IPS DF 4.7 (cell line): Measurements from ENCODE around the gene RRAGB.
"Not testable (repeated sequence)": the region's sequence is repeated elsewhere in the genome, so short reads cannot be mapped to it uniquely, and the experiment has no call there.

Experiments
- DNase-seq: peaks from one replicate; pipeline ENCODE4 v3.0.0-alpha.2; 2013; ENCODE audit warnings: low spot score; ENCODE audit errors: extremely low read depth

The RRAGB gene

GRCh38 chrX:55717521-55718497 lies at the start of gene RRAGB:
TSS of gene RRAGB (plus strand) at chrX:55717749. CDS start at chrX:55718328, 579 bp downstream.
- DNase-seq, result peak; percentile 44

GRCh38 chrX:55668084-55668483 lies 49.5 kb upstream of the RRAGB start:
- DNase-seq, result no peak

- DNase-seq, result not testable (repeated sequence)
Measured at GRCh38 chrX:55688579-55688978, 29.0 kb upstream of the RRAGB start.

DNA sequence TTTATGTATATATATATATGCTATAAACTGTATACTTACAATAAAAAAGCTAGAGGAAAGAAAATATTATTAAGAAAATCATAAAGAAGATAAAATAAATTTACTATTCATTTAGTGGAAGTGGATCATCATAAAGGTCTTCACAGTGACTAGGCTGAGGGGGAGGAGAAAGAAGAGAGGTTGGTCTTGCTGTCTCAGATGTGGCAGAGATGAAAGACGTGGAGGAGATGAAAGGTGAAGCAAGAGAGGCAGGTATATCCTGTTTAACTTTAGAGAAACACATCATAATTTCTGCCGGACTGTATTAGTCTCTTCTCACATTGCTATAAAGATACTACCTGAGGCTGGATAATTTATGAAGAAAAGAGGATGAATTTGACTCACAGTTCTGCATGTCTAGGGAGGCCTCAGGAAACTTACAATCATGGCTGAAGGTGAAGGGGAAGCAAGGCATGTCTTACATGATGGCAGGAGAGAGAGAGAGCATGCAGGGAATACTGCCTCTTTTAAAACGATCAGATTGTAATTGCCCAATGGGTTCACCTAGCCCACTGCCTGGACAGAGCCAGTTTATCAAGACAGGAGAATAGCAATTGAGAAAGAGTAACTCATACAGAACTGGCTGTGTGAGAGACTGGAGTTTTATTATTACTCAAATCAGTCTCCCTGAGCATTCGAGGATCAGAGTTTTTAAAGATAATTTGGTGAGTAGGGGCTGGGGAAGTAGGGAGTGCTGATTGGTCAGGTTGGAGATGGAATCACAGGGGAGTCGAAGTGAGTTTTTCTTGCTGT lies 22.1 kb upstream of the RRAGB start:
- no peak for DNase-seq

DNA sequence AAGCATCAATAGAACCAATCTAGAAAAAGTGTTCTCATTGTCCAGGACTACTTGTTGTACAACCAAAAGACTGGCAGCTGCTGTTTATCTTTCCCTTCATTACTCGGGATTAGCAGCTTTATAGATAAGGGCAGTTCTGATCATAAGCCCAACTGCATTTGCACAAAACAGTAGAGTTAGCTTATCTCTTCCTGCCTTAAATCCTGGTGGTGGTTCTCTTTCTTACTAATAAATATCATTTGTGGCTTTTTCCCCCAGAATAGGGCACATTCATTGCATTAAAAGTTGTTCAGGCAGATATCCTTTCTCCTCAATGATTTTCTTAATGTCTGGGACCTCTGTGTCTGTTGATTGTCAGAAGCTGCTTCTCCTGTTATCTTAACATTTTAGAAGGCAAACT lies 20.2 kb upstream of the RRAGB start:
- DNase-seq, result no peak

GRCh38 chrX:55702671-55703070 lies 14.9 kb upstream of the RRAGB start:
- no peak for DNase-seq

DNA sequence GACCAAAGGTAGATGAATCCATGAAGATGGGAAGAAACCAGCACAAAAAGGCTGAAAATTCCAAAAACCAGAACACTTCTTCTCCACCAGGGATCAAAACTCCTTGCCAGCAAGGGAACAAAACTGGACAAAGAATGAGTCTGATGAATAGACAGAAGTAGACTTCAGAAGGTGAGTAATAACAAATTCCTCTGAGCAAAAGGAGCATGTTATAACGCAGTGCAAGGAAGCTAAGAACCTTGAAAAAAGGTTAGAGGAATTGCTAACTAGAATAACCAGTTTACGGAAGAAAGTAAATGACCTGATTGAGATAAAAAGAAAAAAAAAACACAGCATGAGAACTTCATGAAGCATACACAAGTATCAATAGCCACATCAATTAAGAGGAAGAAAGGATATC lies 14.1 kb upstream of the RRAGB start:
- DNase-seq, result not testable (repeated sequence)

DNA sequence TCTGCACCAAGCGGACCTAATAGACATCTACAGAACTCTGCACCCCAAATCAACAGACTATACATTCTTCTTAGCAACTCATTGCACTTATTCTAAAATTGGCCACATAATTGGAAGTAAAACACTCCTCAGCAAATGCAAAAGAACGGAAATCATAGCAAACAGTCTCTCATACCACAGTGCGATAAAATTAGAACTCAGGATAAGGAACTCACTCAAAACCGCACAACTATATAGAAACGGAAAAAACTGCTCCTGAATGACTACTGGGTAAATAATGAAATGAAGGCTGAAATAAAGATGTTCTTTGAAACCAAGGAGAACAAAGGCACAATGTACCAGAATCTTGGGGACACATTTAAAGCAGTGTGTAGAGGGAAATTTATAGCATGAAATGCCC lies 12.5 kb upstream of the RRAGB start:
- not testable (repeated sequence) for DNase-seq

DNA sequence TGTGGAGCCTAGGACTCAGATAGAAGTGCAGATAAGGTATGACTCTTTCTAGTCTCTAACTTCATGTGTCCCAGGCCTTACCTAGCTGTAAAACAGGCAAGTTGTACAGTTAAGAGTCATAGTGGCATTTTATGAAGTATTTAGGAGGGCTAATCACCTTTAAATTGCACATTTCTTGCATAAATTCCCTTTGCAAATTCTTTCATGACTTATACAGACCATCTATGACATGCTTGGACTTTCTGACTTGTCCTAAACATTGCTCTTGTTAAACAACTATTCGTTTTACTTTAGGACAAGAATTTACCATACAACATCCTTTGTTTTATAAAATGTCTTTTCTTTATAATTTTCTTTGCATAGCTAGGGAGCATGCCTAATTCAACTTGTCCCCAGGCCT lies 7.8 kb upstream of the RRAGB start:
- DNase-seq, result no peak

DNA sequence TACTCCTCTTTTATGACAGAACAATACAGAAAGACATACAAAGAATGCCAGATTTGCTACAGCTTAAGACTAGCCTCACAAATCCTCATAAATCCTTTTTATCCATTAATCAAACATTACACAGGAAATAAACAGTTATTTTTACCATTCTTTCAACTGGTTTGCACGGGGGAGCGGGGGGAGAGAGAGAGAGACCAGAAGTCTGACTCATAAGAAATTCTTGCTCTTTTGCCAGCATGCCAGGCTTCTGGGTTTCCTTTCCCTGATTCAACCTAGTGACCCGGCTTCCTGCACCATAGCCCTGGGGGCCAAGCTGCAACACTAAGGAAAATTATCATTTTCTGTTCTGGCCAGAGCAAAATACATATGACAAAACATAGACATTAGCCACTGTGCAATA lies 6.8 kb upstream of the RRAGB start:
- no peak for DNase-seq

DNA sequence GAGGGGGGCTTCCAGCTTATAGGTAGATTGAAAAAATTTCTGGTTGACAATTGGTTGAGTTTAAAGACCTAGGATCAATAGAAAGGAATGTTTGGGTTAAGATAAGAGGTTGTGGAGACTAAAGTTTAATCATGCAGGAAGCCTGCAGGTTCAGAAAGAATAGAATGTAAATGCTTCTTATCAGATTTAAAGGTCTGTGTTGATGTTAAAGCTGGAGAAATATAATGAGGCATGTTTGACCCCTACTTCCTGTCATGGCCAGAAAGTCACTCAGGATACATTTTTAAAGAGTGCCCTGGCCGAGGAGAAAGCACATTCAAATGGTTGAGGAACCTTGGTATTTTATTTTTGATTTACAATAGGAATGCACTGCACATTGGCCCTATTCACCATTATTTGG lies 3.9 kb upstream of the RRAGB start:
- no peak for DNase-seq

- no peak for DNase-seq
Measured at GRCh38 chrX:55714161-55714560, 3.4 kb upstream of the RRAGB start.

GRCh38 chrX:55715847-55716246 lies 1.7 kb upstream of the RRAGB start:
- DNase-seq, result no peak

DNA sequence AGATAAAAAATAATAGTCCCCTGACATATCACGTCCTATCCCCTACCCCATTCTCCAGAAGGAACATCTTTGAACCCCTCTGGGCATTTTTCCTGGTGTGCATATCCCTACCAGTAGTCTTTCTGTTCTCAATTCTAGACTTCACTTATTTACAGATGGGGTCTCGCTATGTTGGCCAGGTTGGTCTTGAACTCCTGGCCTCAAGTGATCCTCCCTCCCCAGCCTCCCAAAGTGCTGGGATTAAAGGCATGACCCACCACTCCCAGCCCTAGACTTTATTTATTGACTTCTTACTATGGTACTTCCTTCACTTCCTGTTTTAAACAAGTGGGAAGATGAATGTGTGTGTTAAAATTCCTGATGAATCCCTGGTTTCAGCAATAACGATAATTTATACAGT lies 612 bp upstream of the RRAGB start:
- no peak for DNase-seq

- no peak for DNase-seq
Measured at GRCh38 chrX:55731826-55732225, 14.3 kb downstream of the RRAGB start.

DNA sequence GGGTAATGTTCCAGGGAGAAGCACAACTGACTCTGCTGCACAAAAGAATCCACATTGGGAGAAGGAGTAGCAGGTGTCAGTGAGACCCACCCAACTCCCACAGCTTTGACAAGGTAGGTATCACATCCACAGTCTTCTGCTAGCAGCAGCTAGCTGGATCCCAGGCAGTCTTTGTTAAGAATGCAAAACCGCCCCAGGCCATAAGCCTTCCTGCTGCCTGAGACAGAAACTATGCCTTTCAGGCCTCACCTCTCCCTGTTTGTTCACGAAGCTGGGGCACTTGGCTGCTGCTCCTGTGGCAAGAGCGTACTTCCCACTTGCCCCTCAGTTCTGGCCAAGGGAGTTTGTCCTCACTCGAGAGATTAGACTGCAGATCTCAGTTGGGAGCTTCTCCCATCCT lies 21.4 kb downstream of the RRAGB start:
- DNase-seq, result no peak

GRCh38 chrX:55742649-55743048 lies 25.1 kb downstream of the RRAGB start:
- DNase-seq, result no peak

DNA sequence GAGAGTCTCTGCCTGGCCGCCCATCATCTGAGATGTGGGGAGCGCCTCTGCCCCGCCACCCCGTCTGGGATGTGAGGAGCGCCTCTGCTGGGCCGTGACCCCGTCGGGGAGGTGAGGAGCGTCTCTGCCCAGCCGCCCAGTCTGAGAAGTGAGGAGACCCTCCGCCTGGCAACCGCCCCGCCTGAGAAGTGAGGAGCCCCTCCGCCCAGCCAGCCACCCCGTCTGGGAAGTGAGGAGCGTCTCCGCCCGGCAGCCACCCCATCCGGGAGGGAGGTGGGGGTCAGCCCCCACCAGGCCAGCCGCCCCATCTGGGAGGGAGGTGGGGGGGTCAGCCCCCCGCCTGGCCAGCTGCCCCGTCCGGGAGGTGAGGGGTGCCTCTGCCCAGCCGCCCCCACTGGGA lies 30.9 kb downstream of the RRAGB start:
- DNase-seq, result not testable (repeated sequence)

- DNase-seq, result no peak
Measured at GRCh38 chrX:55750256-55750655, 32.7 kb downstream of the RRAGB start.

DNA sequence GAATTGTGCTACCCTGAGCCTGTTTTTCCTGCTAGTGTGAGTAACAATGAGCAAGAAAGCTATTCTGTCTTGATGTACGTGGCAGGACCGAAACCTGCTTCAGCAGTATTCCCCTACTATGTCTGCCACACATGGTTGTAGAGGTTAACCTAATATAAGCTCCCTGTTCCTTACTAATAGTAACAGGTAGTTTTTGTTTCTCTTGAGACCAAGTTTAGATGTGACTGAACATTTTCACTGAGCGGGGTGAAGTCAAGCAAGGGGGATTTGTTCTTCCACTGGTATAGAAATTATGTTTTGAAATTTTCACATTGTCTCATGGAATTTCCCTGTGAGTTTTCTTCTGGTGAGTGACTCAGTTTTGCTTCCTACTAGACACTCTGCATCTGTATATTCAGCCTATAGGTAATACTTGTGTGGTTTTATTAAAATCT lies 37.3 kb downstream of the RRAGB start:
- DNase-seq, result no peak

- DNase-seq, result no peak
Measured at GRCh38 chrX:55758033-55758432, 40.5 kb downstream of the RRAGB start.

DNA sequence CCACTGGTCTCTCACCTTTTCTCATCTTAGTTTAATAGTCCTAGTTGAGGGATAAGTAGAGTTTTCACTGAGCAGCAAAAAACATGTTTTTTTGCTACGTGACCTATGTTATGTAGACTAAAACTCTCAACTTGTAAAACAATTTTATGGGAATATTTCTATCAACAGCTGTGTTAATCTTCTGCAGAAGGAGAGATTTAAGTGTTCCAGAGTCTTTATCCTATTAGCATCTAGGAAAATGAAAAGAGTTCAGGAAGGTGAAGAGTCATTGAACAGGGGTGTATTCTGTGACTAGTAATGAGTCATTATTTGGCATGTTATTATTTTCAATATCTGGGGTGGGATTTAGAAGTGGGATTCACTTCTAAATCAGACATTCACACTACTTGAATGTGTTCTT lies 41.9 kb downstream of the RRAGB start:
- no peak for DNase-seq
